Heart left ventricle (tissue), 16 donors: ENCODE data around the gene WIPF1. TPM values are rescaled to one million over a fixed set of nuclear protein-coding genes. Genes with fewer than 3 reads are reported as not detected.
A peak's percentile ranks its signal among the peaks of the same experiment; 100 is the strongest.

Experiments
- ATAC-seq, 4 donors: fragments of 200-7000 bp; cut with Tn5 transposase; one replicate each; pipeline ENCODE4 v1.9.1; 2020 to 2022; ENCODE audit warnings: moderate library complexity in 4 of 4, mild to moderate bottlenecking in 3 of 4, moderate number of reproducible peaks in 1 of 4
- DNase-seq, 5 donors: peaks; one replicate each; pipeline ENCODE4 v3.0.0-alpha.2; 2020
- H3K27ac ChIP-seq, 12 donors: fragments of 200-600 bp; sonication (generic) in 4 of 12; one replicate each; pipeline versions ENCODE4 v1.5.0 to v1.8.0; 2016 to 2022; ENCODE audit warnings: mild to moderate bottlenecking in 2 of 12
- H3K27me3 ChIP-seq, 9 donors: fragments of 200-600 bp; sonication (generic) in 2 of 9; one replicate each; pipeline versions ENCODE4 v1.5.1 to v1.8.0; 2016 to 2022; ENCODE audit warnings: mild to moderate bottlenecking in 3 of 9
- H3K36me3 ChIP-seq, 9 donors: fragments of 200-600 bp; sonication (generic) in 2 of 9; one replicate each; pipeline versions ENCODE4 v1.5.0 to v1.8.0; 2018 to 2022; ENCODE audit warnings: mild to moderate bottlenecking in 2 of 9
- H3K4me1 ChIP-seq, 12 donors: fragments of 200-600 bp; sonication (generic) in 4 of 12; one replicate each; pipeline versions ENCODE4 v1.5.0 to v1.8.0; 2016 to 2022; ENCODE audit warnings: mild to moderate bottlenecking in 3 of 12
- H3K4me3 ChIP-seq, 12 donors: fragments of 200-600 bp; sonication (generic) in 4 of 12; one replicate each; pipeline versions ENCODE4 v1.5.0 to v1.8.0; 2017 to 2022; ENCODE audit warnings: mild to moderate bottlenecking in 9 of 12, moderate library complexity in 4 of 12
- H3K9me3 ChIP-seq, 12 donors: fragments of 200-600 bp; sonication (generic) in 4 of 12; one replicate each; pipeline versions ENCODE4 v1.5.0 to v1.8.0; 2016 to 2022; ENCODE audit warnings: mild to moderate bottlenecking in 1 of 12
- CTCF ChIP-seq, 12 donors: fragments of 200-600 bp; sonication (generic) in 4 of 12; IDR thresholded peaks; one replicate each; pipeline versions ENCODE4 v1.5.0 to v1.8.0; 2018 to 2022; ENCODE audit warnings: antibody characterized with exemption in 12 of 12, mild to moderate bottlenecking in 5 of 12
- POLR2A ChIP-seq, 2 donors: fragments of 450-650 bp; IDR thresholded peaks; one replicate each; pipeline ENCODE4 v1.6.1; 2017; ENCODE audit warnings: antibody characterized with exemption in 2 of 2, mild to moderate bottlenecking in 2 of 2, moderate library complexity in 2 of 2
- WGBS, 4 donors: extraction: QIAGEN DNeasy Blood & Tissue Kit in 2 of 4; methylation state at CpG; one replicate each; pipeline versions ENCODE4 v1.1.5 to v1.1.7; 2013 to 2018; 5-methylcytosine and 5-hydroxymethylcytosine counted together
- intact Hi-C, 10 donors: fragments of 100-400 bp; cut with DNase I; formaldehyde crosslinking; loops; one replicate each; pipeline versions ENCODE4 v1.11.1 to v1.14.2; 2022
- polyA plus RNA-seq, 2 donors: library from polyadenylated mRNA; stranded (reverse); fragments of 200-250 nt; gene quantifications; one replicate each; pipeline ENCODE4 v1.2.3, GENCODE V29; 2013
- total RNA-seq, 9 donors: library from RNA; depleted of rRNA in 2 of 9; stranded (reverse); fragments of >200 nt in 2 of 9; fragmentation: NEBNext Ultra II Directional in 3 of 9; extraction: Animal tissue kit (Norgen Biotek cat#: 25700) in 3 of 9; gene quantifications; one replicate each; pipeline versions ENCODE4 v1.1.0 to v1.2.4, GENCODE V29; 2016 to 2023
- donor health status: ischemic (EF 13 %, LVEDD 7.1; RV severe dilation, severe dysfunction).
- donor health status: healthy with polysubstance abuse.
- donor health status: DM: no; HTN: yes; CAD: no.
- donor health status: DM: no; HTN: no; CAD: no.
- donor health status: ischemic (EF 25% LVEDD 6.9; RV normal size, moderate dysfunction).
- donor health status: ischemic (EF 25% LVEDD 5.7; RV mildly dilated, moderate dysfunction).
- donor health status: healthy.
- donor health status: DM: yes; HTN: yes; CAD: no.
- donor health status: ischemic (EF 35%, LVEDD 5.7; RV mildly dilated, moderate dysfunction).
- donor health status: nonischemic (EF 11% LVEDD 7.7; RV severe dilation, severe dysfunction).
- donor health status: DM: yes; HTN: yes; CAD: no.
- donor health status: PGD.
- donor health status: ischemic (EF 29% LVEDD 5.4; RV normal size, mild dysfunction).
- donor health status: nonischemic (EF 23%, LVEDD 6.1; RV moderate dilation, normal function).

Gene WIPF1
- total and polyA plus RNA-seq, 11 donors = 9.7 to 73.2 (median 13.9) TPM

- ATAC-seq = no peak
- Histone ChIP-seq H3K27me3 (no peaks in the 10 kb centered on the region), H3K36me3 (no peaks in the 10 kb centered on the region), H3K9me3 (no peaks in the 10 kb centered on the region), H3K27ac (peak overlapping the region in 6 of 12 donors; percentile 9 to 92 (median 68)), H3K4me1 (peaks cover 0 to 91% (median 22%) of the 10 kb centered on the region in 12 donors), H3K4me3 (peak overlapping the region in 6 of 12 donors; percentile 15 to 60 (median 36))
- intact Hi-C loops = no loop called here
- TF ChIP-seq CTCF (IDR thresholded peaks at IDR 0.05) (no peak), POLR2A (IDR thresholded peaks at IDR 0.05) (no peak)
- DNase-seq = no peak
- WGBS, 4 donors = 76 to 87% (median 81%) methylated on average over 3 of the region's 3 CpGs
These were observed 2.3 kb downstream of the WIPF1 start for GRCh38 chr2:174595116-174595809.

- peaks cover 0 to 91% (median 24%) of the 10 kb centered on the region in 12 donors for H3K4me1 ChIP-seq
- no peak for TF ChIP-seq CTCF (IDR thresholded peaks at IDR 0.05)
- TF ChIP-seq POLR2A (IDR thresholded peaks at IDR 0.05) = no peak
- ATAC-seq (no peak), DNase-seq (no peak)
- no peaks in the 10 kb centered on the region for H3K27me3 ChIP-seq
- no peaks in the 10 kb centered on the region for H3K9me3 ChIP-seq
- peak overlapping the region in 9 of 12 donors; percentile 13 to 92 (median 69) for H3K27ac ChIP-seq
- intact Hi-C loops = no loop called here
- H3K36me3 ChIP-seq = peaks cover 0 to 4% (median 0%) of the 10 kb centered on the region in 9 donors
- 94 to 97% (median 96%) methylated on average over 1 to 2 of the region's 2 CpGs for WGBS, 4 donors
- H3K4me3 ChIP-seq = peak overlapping the region in 3 of 12 donors; percentile 32 to 60 (median 36)
These were observed 3.1 kb downstream of the WIPF1 start for GRCh38 chr2:174594456-174594855.

- ATAC-seq (peak in 3 of 4 donors; percentile 72 to 83 (median 72)), DNase-seq (peak in 1 of 5 donors; percentile 42)
- no peak for TF ChIP-seq POLR2A (IDR thresholded peaks at IDR 0.05)
- TF ChIP-seq CTCF (IDR thresholded peaks at IDR 0.05) = no peak
- peaks cover 0 to 11% (median 0%) of the 10 kb centered on the region in 9 donors for H3K36me3 ChIP-seq
- H3K9me3 ChIP-seq = no peaks in the 10 kb centered on the region
- peak overlapping the region in 7 of 12 donors; percentile 13 to 60 (median 28) for H3K4me3 ChIP-seq
- peaks cover 0 to 91% (median 24%) of the 10 kb centered on the region in 12 donors for H3K4me1 ChIP-seq
- intact Hi-C loops = no loop called here
- peak overlapping the region; percentile 13 to 92 (median 62) for H3K27ac ChIP-seq
- no peaks in the 10 kb centered on the region for H3K27me3 ChIP-seq
- 34 to 48% (median 42%) methylated on average over 6 of the region's 6 CpGs for WGBS, 4 donors
These were observed 3.9 kb downstream of the WIPF1 start for GRCh38 chr2:174593574-174594203.

GRCh38 chr2:174593041-174593440, 4.6 kb downstream of the WIPF1 start:
- Histone ChIP-seq H3K4me1 (peaks cover 0 to 91% (median 26%) of the 10 kb centered on the region in 12 donors), H3K4me3 (peak overlapping the region in 5 of 12 donors; percentile 27 to 60 (median 32)), H3K27me3 (no peaks in the 10 kb centered on the region), H3K36me3 (peaks cover 0 to 11% (median 0%) of the 10 kb centered on the region in 9 donors), H3K27ac (peak overlapping the region in 9 of 12 donors; percentile 14 to 92 (median 67)), H3K9me3 (no peaks in the 10 kb centered on the region)
- TF ChIP-seq CTCF (IDR thresholded peaks at IDR 0.05) (no peak), POLR2A (IDR thresholded peaks at IDR 0.05) (no peak)
- ATAC-seq (no peak), DNase-seq (no peak)
- intact Hi-C loops = no loop called here
